ENCODE measurements around the gene POM121C.
"Not testable (repeated sequence)": the region's sequence is repeated elsewhere in the genome, so short reads cannot be mapped to it uniquely, and the experiment has no call there.

Gene POM121C

DNA sequence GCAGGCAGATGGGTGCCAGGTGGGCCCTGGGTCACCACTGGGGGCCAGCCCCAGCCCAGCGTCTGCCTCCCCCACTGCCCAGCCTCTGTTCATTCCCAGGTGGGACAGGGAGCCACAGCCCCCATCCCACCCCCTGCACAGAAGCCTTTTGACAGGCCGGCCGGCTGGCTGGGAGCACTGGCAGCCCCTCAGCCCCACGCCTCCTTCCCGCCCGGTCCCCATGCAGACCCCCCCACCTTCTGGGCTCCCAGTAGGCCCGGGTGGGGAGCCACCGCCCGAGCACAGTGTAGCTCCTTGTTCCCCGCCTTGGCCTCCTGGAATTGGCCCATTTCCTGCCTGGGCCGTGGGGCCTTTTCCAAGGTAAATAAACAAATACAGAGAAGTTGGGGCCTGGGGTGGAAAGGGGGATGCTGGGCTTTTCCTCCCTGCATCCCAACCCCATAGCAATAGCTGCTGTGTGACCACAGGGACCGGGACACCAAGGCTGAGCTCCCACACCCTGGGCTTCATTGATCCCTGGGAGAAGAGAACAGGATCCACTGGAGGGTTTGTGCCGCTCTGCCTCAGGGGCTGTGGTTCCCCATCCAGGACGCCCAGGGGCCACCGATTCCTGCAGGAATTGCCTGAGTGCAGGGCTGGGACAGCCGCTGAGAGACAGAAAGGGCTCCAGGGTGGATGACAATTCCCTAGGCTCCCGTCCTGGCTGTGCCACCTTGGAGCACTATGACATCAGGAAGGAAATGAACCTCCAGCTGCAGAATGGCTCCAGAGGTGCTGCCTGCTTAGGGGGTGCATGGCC, 111.4 kb downstream of the POM121C start:
- not testable (repeated sequence) for DNase-seq

- not testable (repeated sequence) for DNase-seq
Observed at GRCh38 chr7:75374144-75374518, 112.0 kb downstream of the POM121C start.

- not testable (repeated sequence) for DNase-seq
Observed at GRCh38 chr7:75367313-75367712, 118.8 kb downstream of the POM121C start.
